ENCODE measurements around the gene MYL6B. TPM values are rescaled to one million over a fixed set of nuclear protein-coding genes. Genes with fewer than 3 reads are reported as not detected.

Gene MYL6B
- total and polyA plus RNA-seq, 2 of the 4 experiments (the other 2 are of a cell fraction), result 78.3 to 112 TPM

GRCh38 chr12:56152132-56152755 is at the start of gene MYL6B (continued):
- TF ChIP-seq BHLHE40 (IDR thresholded peaks at IDR 0.05; ENCODE audit: low read depth, low read length) (peak; percentile 92), RAD21 (IDR thresholded peaks at IDR 0.05; ENCODE audit: low read length) (no peak), CEBPB (IDR thresholded peaks at IDR 0.05; ENCODE audit: low read depth, low read length) (peak; percentile 44; the same call in 1 of the 2 replicates), CHD1 (IDR thresholded peaks at IDR 0.05; ENCODE audit: low read depth, low read length) (no peak)

GRCh38 chr12:56102683-56103065 is 49.7 kb upstream of the MYL6B start:
- no peak overlapping the region for H3K4me2 ChIP-seq (ENCODE audit: low read depth, low read length)
- no peak overlapping the region for H2BK15ac ChIP-seq (ENCODE audit: low read depth, low read length)
- TF ChIP-seq RCOR1 (IDR thresholded peaks at IDR 0.05; ENCODE audit: insufficient replicate concordance, low read length) (no peak), CTCF (conservative IDR thresholded peaks at IDR 0.05; ENCODE audit: low read depth, low read length) (no peak), RAD21 (IDR thresholded peaks at IDR 0.05; ENCODE audit: low read length) (no peak), MAZ (IDR thresholded peaks at IDR 0.05; ENCODE audit: borderline replicate concordance, low read depth, low read length) (no peak)
- no peak overlapping the region for H3K4me3 ChIP-seq (ENCODE audit: insufficient read depth, low read depth, low read length)
- H3K4me1 ChIP-seq (ENCODE audit: control insufficient read depth, insufficient read depth, low read length), result peaks cover 5% of the 10 kb centered on the region; the same call in 1 of the 2 replicates
- H3K9me3 ChIP-seq (ENCODE audit: control insufficient read depth, insufficient read depth, low read length), result no peaks in the 10 kb centered on the region
- no peak overlapping the region for H4K8ac ChIP-seq (ENCODE audit: low read depth in 2 of 2, low read length in 2 of 2)
- H2BK5ac ChIP-seq (ENCODE audit: low read depth, low read length, poor library complexity, severe bottlenecking), result no peak overlapping the region
- CTCF ChIA-PET, result no interaction called here
- BruUV-seq (replicated peaks), result no TSS peak
- no peak overlapping the region for H3K9ac ChIP-seq (ENCODE audit: low read depth, low read length)
- H2BK20ac ChIP-seq (ENCODE audit: low read depth, low read length), result no peak overlapping the region
- H3K23ac ChIP-seq (ENCODE audit: low read depth, low read length), result no peak overlapping the region
- no peak overlapping the region for H3K56ac ChIP-seq (ENCODE audit: extremely low read depth, insufficient read depth, low read length)
- H3K27ac ChIP-seq (ENCODE audit: insufficient read depth, low read length), result no peak overlapping the region
- DNase-seq, result no peak
- peaks cover 8% of the 10 kb centered on the region for H3K27me3 ChIP-seq (ENCODE audit: control insufficient read depth, insufficient read depth, low read length)
- no peak overlapping the region for H2AK5ac ChIP-seq (ENCODE audit: low read depth, low read length)
- H3K79me1 ChIP-seq (ENCODE audit: low read depth in 1 of 2, low read length in 2 of 2), result peaks cover 9 to 24% of the 10 kb centered on the region in 2 experiments; a peak in 3 of 4 replicates
- no peak overlapping the region for H2BK120ac ChIP-seq (ENCODE audit: low read depth, low read length)
- H4K20me1 ChIP-seq (ENCODE audit: insufficient read depth, low read length), result peaks cover 12% of the 10 kb centered on the region
- in situ Hi-C loops (cut with MboI; ENCODE audit: low sequenced_read_pairs), result no loop called here
- H2AFZ ChIP-seq (replicated peaks; ENCODE audit: low read length, poor library complexity), result no peak overlapping the region
- POLR2A ChIA-PET (ENCODE audit: unreplicated experiment), result interaction anchor here (0.5 kb wide), 1 partner anchor 8 kb away, joined by 3 read pairs; no protein-coding TSS in a partner anchor
- no peak overlapping the region for H4K91ac ChIP-seq (ENCODE audit: insufficient read depth, low read depth, low read length)
- intact Hi-C loops (cut with micrococcal nuclease), result loop anchor here (10.0 kb wide), 1 partner anchor 108 kb away; the partner anchor contains the start of gene SUOX
- no peak overlapping the region for H3K4ac ChIP-seq (ENCODE audit: low read depth, low read length)
- dilution Hi-C loops (cut with HindIII; ENCODE audit: low sequenced_read_pairs, unreplicated experiment), result no loop called here
- H4K5ac ChIP-seq (ENCODE audit: low read depth, low read length), result no peak overlapping the region
- no peak overlapping the region for H3K14ac ChIP-seq (replicated peaks; ENCODE audit: low read depth, low read length)
- no CpG with 5 or more reads among the region's 1 CpG for WGBS, 2 experiments (ENCODE audit: extremely low coverage in 2 of 2, insufficient read length in 1 of 2)
- H3K9me1 ChIP-seq (ENCODE audit: insufficient read depth, low read length), result 0 out of 2 replicates have a peak, but pooled peaks cover 2% of the 10 kb centered on the region
- no peak overlapping the region for H2AK9ac ChIP-seq (replicated peaks; ENCODE audit: low read depth, low read length, poor library complexity)
- no peak for ATAC-seq (ENCODE audit: low read depth)
- H3K36me3 ChIP-seq (ENCODE audit: control insufficient read depth, insufficient read depth, low read length), result peaks cover 7% of the 10 kb centered on the region
- H3K18ac ChIP-seq (ENCODE audit: low read depth, low read length), result no peak overlapping the region

Data from IMR-90 (cell line).